GM12891 (cell line): ENCODE data around the gene TCF7.

Experiments used
- PAX5 ChIP-seq: IDR thresholded peaks from 2 replicates; pipeline ENCODE4 v1.6.1; 2011; ENCODE audit warnings: low read length, moderate library complexity, mild to moderate bottlenecking; ENCODE audit not compliant: insufficient read depth, severe bottlenecking
- POLR2A ChIP-seq: IDR thresholded peaks from 2 replicates; pipeline ENCODE4 v1.6.1; 2011; ENCODE audit warnings: low read depth, low read length, control low read depth
- POLR2AphosphoS5 ChIP-seq: IDR thresholded peaks from 2 replicates; pipeline ENCODE4 v1.6.1; 2011; ENCODE audit warnings: low read depth, low read length, control low read depth
- POU2F2 ChIP-seq: IDR thresholded peaks from 2 replicates; pipeline ENCODE4 v1.6.1; 2011; ENCODE audit warnings: low read depth, mild to moderate bottlenecking, control low read depth, low read length, moderate library complexity
- SPI1 ChIP-seq: IDR thresholded peaks from 2 replicates; pipeline ENCODE4 v1.6.1; 2011; ENCODE audit warnings: low read depth, low read length, control low read depth
- TAF1 ChIP-seq: IDR thresholded peaks from 2 replicates; pipeline ENCODE4 v1.6.1; 2011; ENCODE audit warnings: low read depth, low read length, control low read depth

GRCh38 chr5:134113363-134113889 lies 1.1 kb upstream of the TCF7 start:
- TF ChIP-seq TAF1 (no peak), POLR2AphosphoS5 (no peak), POLR2A (no peak), SPI1 (no peak), POU2F2 (no peak), PAX5 (no peak)
